ENCODE data around the gene ARHGDIA.

- TF ChIP-seq RAD21 (IDR thresholded peaks at IDR 0.05 in 1 of 2, conservative IDR thresholded peaks at IDR 0.05 in 1 of 2; ENCODE audit: low read depth in 2 of 2, low read length in 2 of 2) (no peak), CTCF (IDR thresholded peaks at IDR 0.05; ENCODE audit: control extremely low read depth in 1 of 3, insufficient read depth in 1 of 3, low read depth in 1 of 3, low read length in 3 of 3) (no peak), CBX5 (IDR thresholded peaks at IDR 0.05; ENCODE audit: low read depth, low read length) (no peak), POLR2A (IDR thresholded peaks at IDR 0.05; ENCODE audit: control extremely low read depth in 1 of 2, low read depth in 2 of 2, low read length in 2 of 2) (peak in 1 of 2 experiments; percentile 45; a peak in 1 of 3 replicates), RXRA (IDR thresholded peaks at IDR 0.05; ENCODE audit: insufficient read depth, low read depth, low read length) (no peak), CEBPB (IDR thresholded peaks at IDR 0.05; ENCODE audit: low read depth, low read length) (no peak), ATF3 (IDR thresholded peaks at IDR 0.05; ENCODE audit: insufficient read depth, low read depth, low read length) (no peak), TCF12 (IDR thresholded peaks at IDR 0.05; ENCODE audit: low read depth, low read length) (no peak), POLR2AphosphoS5 (IDR thresholded peaks at IDR 0.05; ENCODE audit: low read depth, low read length) (no peak), KDM1A (IDR thresholded peaks at IDR 0.05; ENCODE audit: borderline replicate concordance, low read length) (no peak), ZNF274 (IDR thresholded peaks at IDR 0.05; ENCODE audit: borderline replicate concordance, extremely low read depth, low read length) (no peak), EP300 (IDR thresholded peaks at IDR 0.05; ENCODE audit: borderline replicate concordance in 1 of 2, low read depth in 2 of 2, low read length in 2 of 2) (no peak), KDM5A (IDR thresholded peaks at IDR 0.05; ENCODE audit: low read length) (no peak), JUND (IDR thresholded peaks at IDR 0.05; ENCODE audit: low read length) (no peak)
Measured at GRCh38 chr17:81870981-81871386, at the start of gene ARHGDIA.
